Activated CD4-positive, alpha-beta T cell treated with anti-CD3 and anti-CD28 coated beads, Interleukin-2, amount 10 ng/mL, durations not matched to agents 7 days and 5 days (primary cell): ENCODE data around the gene RAB6C. TPM values are rescaled to one million over a fixed set of nuclear protein-coding genes. Genes with fewer than 3 reads are reported as not detected.
"Not testable (repeated sequence)": the region's sequence is repeated elsewhere in the genome, so short reads cannot be mapped to it uniquely, and the experiment has no call there.

Experiments
- CTCF ChIA-PET: fragments of 350-600 bp; sonication (Branson Sonifier 250); formaldehyde crosslinking; loops from one replicate; lab custom pipeline; 2021; ENCODE audit warnings: antibody characterized with exemption; lab: Charles Lee
- POLR2A ChIA-PET: fragments of 350-600 bp; sonication (Branson Sonifier 250); formaldehyde crosslinking; loops from one replicate; lab custom pipeline; 2021; ENCODE audit warnings: antibody characterized with exemption; lab: Charles Lee
- DNase-seq: peaks from one replicate; pipeline ENCODE4 v3.0.0-alpha.2; 2020
- H3K27ac Mint-ChIP-seq: one replicate; pipeline ENCODE4 v1.8.0; 2021; ENCODE audit warnings: mild to moderate bottlenecking, moderate library complexity, mixed read lengths
- H3K27me3 Mint-ChIP-seq: one replicate; pipeline ENCODE4 v1.8.0; 2021; ENCODE audit warnings: mixed read lengths
- H3K36me3 Mint-ChIP-seq: one replicate; pipeline ENCODE4 v1.8.0; 2021; ENCODE audit warnings: low read depth, mixed read lengths
- H3K4me1 Mint-ChIP-seq: one replicate; pipeline ENCODE4 v1.8.0; 2021; ENCODE audit warnings: mixed read lengths
- H3K4me3 Mint-ChIP-seq: one replicate; pipeline ENCODE4 v1.8.0; 2021; ENCODE audit warnings: mild to moderate bottlenecking, moderate library complexity, mixed read lengths
- H3K9me3 Mint-ChIP-seq: one replicate; pipeline ENCODE4 v1.8.0; 2021; ENCODE audit warnings: mixed read lengths
- total RNA-seq, 2 experiments: library from RNA; stranded (reverse); gene quantifications; one replicate each; pipeline ENCODE4 v1.2.3, GENCODE V29; 2021

The RAB6C gene
- total RNA-seq, 2 experiments from 2014 or later, result not detected

GRCh38 chr2:129968605-129969004 is 10.9 kb upstream of the RAB6C start:
- H3K9me3 Mint-ChIP-seq, H3K27ac Mint-ChIP-seq, H3K4me3 Mint-ChIP-seq, H3K27me3 Mint-ChIP-seq, POLR2A ChIA-PET, DNase-seq, H3K36me3 Mint-ChIP-seq, H3K4me1 Mint-ChIP-seq, CTCF ChIA-PET: not testable (repeated sequence)

- Mint-ChIP-seq H3K27ac (no peak overlapping the region), H3K27me3 (peaks cover 21% of the 10 kb centered on the region), H3K4me3 (no peak overlapping the region), H3K9me3 (no peaks in the 10 kb centered on the region), H3K4me1 (peaks cover 4% of the 10 kb centered on the region), H3K36me3 (no peaks in the 10 kb centered on the region)
- DNase-seq, result no peak
- CTCF ChIA-PET, result no interaction called here
- POLR2A ChIA-PET, result no interaction called here
These were observed 4.3 kb upstream of the RAB6C start for GRCh38 chr2:129975016-129975774.

- peaks cover 30% of the 10 kb centered on the region for H3K27me3 Mint-ChIP-seq
- POLR2A ChIA-PET, H3K36me3 Mint-ChIP-seq: not testable (repeated sequence)
These were observed 2.5 kb upstream of the RAB6C start for GRCh38 chr2:129976969-129977368.

DNA sequence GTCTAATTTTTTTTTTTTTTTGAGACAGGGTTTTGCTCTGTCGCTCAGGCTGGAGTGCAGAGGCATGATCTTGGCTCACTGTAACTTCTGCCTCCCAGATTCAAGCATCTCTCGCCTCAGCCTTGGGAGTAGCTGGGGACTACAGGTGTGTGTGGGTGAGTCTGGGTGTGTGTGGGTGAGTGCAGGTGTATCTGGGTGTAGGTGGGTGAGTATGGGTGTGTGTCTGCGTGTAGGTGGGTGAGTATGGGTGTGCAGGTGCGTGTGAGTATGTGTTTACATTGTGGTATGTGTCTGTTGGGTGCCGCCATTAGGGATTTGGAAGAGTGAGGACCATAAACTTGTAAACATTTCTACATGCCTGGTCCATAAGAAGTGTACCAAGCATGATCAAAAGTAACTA is 1.5 kb upstream of the RAB6C start:
- peaks cover 28% of the 10 kb centered on the region for H3K27me3 Mint-ChIP-seq

More at GRCh38 chr2:129976969-129977368, 2.5 kb upstream of the RAB6C start:
- H3K9me3 Mint-ChIP-seq, H3K27ac Mint-ChIP-seq, DNase-seq, H3K4me1 Mint-ChIP-seq, CTCF ChIA-PET, H3K4me3 Mint-ChIP-seq: not testable (repeated sequence)

GRCh38 chr2:129980246-129980645 is 780 bp downstream of the RAB6C start:
- POLR2A ChIA-PET, H3K27ac Mint-ChIP-seq, H3K36me3 Mint-ChIP-seq, DNase-seq, H3K9me3 Mint-ChIP-seq, CTCF ChIA-PET, H3K4me1 Mint-ChIP-seq: not testable (repeated sequence)
- peaks cover 28% of the 10 kb centered on the region for H3K27me3 Mint-ChIP-seq
- H3K4me3 Mint-ChIP-seq, result peak overlapping the region; percentile 2

More for the DNA sequence above, 1.5 kb upstream of the RAB6C start:
- Mint-ChIP-seq H3K27ac (no peak overlapping the region), H3K36me3 (no peaks in the 10 kb centered on the region), H3K9me3 (no peaks in the 10 kb centered on the region), H3K4me1 (peaks cover 7% of the 10 kb centered on the region), H3K4me3 (no peak overlapping the region)
- POLR2A ChIA-PET, result no interaction called here
- CTCF ChIA-PET, result no interaction called here
- no peak for DNase-seq

DNA sequence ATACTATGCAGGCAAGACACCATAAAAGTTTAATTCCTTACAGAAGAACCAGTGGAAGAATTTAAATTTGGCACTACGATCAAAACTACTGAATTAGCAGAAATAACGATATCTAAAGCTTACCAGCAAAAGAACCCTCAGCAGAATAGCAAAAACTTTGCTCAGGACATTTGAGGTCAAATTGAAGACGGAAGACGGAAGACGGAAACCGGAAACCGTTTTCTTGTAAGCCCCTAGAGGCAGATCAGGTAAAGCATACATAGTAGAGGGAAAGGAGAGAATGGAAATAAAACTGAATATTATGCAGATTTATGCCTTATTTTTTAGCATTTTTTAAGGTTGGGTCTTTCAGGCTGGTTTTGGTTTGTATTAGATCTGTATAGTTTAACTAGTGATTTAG is 2.2 kb downstream of the RAB6C start:
- H3K4me1 Mint-ChIP-seq, CTCF ChIA-PET, POLR2A ChIA-PET, DNase-seq, H3K27ac Mint-ChIP-seq, H3K9me3 Mint-ChIP-seq, H3K4me3 Mint-ChIP-seq, H3K36me3 Mint-ChIP-seq: not testable (repeated sequence)
- H3K27me3 Mint-ChIP-seq, result peaks cover 33% of the 10 kb centered on the region

GRCh38 chr2:129984426-129984825 is 5.0 kb downstream of the RAB6C start:
- ChIA-PET CTCF (no interaction called here), POLR2A (no interaction called here)
- Mint-ChIP-seq H3K4me1 (peaks cover 4% of the 10 kb centered on the region), H3K27ac (no peak overlapping the region), H3K27me3 (peaks cover 20% of the 10 kb centered on the region), H3K36me3 (no peaks in the 10 kb centered on the region), H3K4me3 (no peak overlapping the region), H3K9me3 (no peaks in the 10 kb centered on the region)
- no peak for DNase-seq

DNA sequence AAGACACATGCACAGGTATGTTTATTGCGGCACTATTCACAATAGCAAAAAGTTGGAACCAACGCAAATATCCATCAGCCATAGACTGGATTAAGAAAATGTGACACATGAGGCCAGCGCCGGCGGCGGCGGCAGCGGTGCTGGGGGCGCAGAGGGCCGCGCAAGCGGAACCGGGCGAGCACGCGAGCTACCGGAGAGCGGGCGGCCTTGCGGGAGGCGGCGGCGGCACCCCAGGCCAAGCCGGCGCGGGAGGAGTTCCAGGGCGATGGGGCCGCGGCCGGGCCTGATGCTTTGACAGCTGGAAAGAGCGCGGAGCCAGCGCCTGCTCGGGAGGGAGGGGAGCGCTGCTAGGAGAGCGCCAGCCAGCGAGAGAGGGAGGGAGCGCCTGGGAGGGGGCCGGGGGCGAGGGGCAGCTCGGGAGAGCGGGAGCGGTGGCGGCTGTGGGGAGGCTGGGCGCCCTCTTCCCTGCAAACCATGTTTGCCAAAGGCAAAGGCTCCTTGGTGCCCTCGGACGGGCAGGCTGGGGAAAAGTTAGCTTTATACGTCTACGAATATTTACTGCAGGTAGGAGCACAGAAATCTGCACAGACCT is 13.0 kb downstream of the RAB6C start:
- H3K4me1 Mint-ChIP-seq, DNase-seq, H3K4me3 Mint-ChIP-seq, H3K36me3 Mint-ChIP-seq, POLR2A ChIA-PET, H3K9me3 Mint-ChIP-seq, CTCF ChIA-PET, H3K27ac Mint-ChIP-seq: not testable (repeated sequence)
- H3K27me3 Mint-ChIP-seq, result peaks cover 35% of the 10 kb centered on the region

- DNase-seq, H3K36me3 Mint-ChIP-seq, H3K4me3 Mint-ChIP-seq, CTCF ChIA-PET, H3K27ac Mint-ChIP-seq, H3K4me1 Mint-ChIP-seq, POLR2A ChIA-PET, H3K9me3 Mint-ChIP-seq: not testable (repeated sequence)
- peaks cover 35% of the 10 kb centered on the region for H3K27me3 Mint-ChIP-seq
These were observed 13.7 kb downstream of the RAB6C start for GRCh38 chr2:129993151-129993550.

GRCh38 chr2:129996657-129997237 is 17.3 kb downstream of the RAB6C start:
- H3K27ac Mint-ChIP-seq, result not testable (repeated sequence)

GRCh38 chr2:129998771-129999170 is 19.3 kb downstream of the RAB6C start:
- H3K27me3 Mint-ChIP-seq, result peaks cover 16% of the 10 kb centered on the region
- H3K4me1 Mint-ChIP-seq, H3K27ac Mint-ChIP-seq, H3K9me3 Mint-ChIP-seq, POLR2A ChIA-PET, CTCF ChIA-PET, DNase-seq, H3K36me3 Mint-ChIP-seq, H3K4me3 Mint-ChIP-seq: not testable (repeated sequence)

More at GRCh38 chr2:129996657-129997237, 17.3 kb downstream of the RAB6C start:
- H3K4me3 Mint-ChIP-seq, H3K36me3 Mint-ChIP-seq, CTCF ChIA-PET, H3K4me1 Mint-ChIP-seq, POLR2A ChIA-PET, H3K9me3 Mint-ChIP-seq, DNase-seq: not testable (repeated sequence)
- peaks cover 29% of the 10 kb centered on the region for H3K27me3 Mint-ChIP-seq

DNA sequence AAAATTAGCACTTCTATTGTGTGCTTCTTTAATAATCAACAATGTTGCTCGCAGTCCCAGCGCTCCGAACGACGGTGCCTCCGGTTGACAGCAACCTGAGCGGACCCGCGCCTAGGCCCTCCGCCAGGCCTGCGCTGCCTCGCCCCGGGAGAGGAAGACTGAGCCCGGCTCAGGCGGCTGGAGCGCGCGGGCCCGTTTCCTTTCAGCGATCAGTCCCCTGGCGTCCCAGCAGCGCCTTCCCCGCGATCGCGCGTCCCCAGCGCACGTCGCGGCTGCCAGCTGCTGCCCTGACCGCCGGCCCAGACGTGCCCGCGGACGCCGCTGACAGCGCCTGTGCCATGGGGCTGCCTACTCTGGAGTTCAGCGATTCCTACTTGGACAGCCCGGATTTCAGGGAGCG is 26.4 kb downstream of the RAB6C start:
- H3K36me3 Mint-ChIP-seq, H3K27ac Mint-ChIP-seq, H3K4me3 Mint-ChIP-seq, CTCF ChIA-PET, H3K9me3 Mint-ChIP-seq, H3K4me1 Mint-ChIP-seq, DNase-seq, POLR2A ChIA-PET: not testable (repeated sequence)
- H3K27me3 Mint-ChIP-seq, result peaks cover 39% of the 10 kb centered on the region

- H3K9me3 Mint-ChIP-seq, H3K27me3 Mint-ChIP-seq, H3K36me3 Mint-ChIP-seq, H3K4me3 Mint-ChIP-seq, H3K4me1 Mint-ChIP-seq, CTCF ChIA-PET, H3K27ac Mint-ChIP-seq, POLR2A ChIA-PET, DNase-seq: not testable (repeated sequence)
These were observed 37.2 kb downstream of the RAB6C start for GRCh38 chr2:130016701-130017100.
